Epithelial cell of esophagus (primary cell): ENCODE results near the gene STEAP2.

Experiments used
- DNase-seq: peaks from one replicate; pipeline ENCODE4 v3.0.0; 2010; ENCODE audit warnings: low read depth
- H3K4me3 ChIP-seq: 2 replicates; pipeline ENCODE4 v1.5.1; 2011; ENCODE audit warnings: mild to moderate bottlenecking, low read length, control low read depth
- CTCF ChIP-seq: IDR thresholded peaks from 2 replicates; pipeline ENCODE4 v1.5.1; 2011; ENCODE audit warnings: low read depth, mild to moderate bottlenecking, low read length, control low read depth, inconsistent platforms; ENCODE audit not compliant: insufficient read depth; ENCODE audit errors: missing control alignments

STEAP2 gene

GRCh38 chr7:90266808-90267207, 55.3 kb downstream of the STEAP2 start:
- H3K4me3 ChIP-seq, result no peak overlapping the region
- TF ChIP-seq CTCF, result no peak
- DNase-seq, result no peak

- no peak for DNase-seq
- TF ChIP-seq CTCF, result no peak
- H3K4me3 ChIP-seq, result no peak overlapping the region
These were observed 55.8 kb downstream of the STEAP2 start for GRCh38 chr7:90267263-90267858.

- TF ChIP-seq CTCF, result no peak
- no peak overlapping the region for H3K4me3 ChIP-seq
- peak; percentile 19 for DNase-seq
These were observed 57.6 kb downstream of the STEAP2 start for GRCh38 chr7:90269163-90269562.

- no peak for DNase-seq
- no peak overlapping the region for H3K4me3 ChIP-seq
- no peak for TF ChIP-seq CTCF
These were observed 59.1 kb downstream of the STEAP2 start for GRCh38 chr7:90270431-90271178.

GRCh38 chr7:90271753-90272152, 60.2 kb downstream of the STEAP2 start:
- H3K4me3 ChIP-seq, result no peak overlapping the region
- DNase-seq, result peak; percentile 21
- TF ChIP-seq CTCF, result no peak

GRCh38 chr7:90272242-90272641, 60.7 kb downstream of the STEAP2 start:
- DNase-seq, result no peak
- no peak overlapping the region for H3K4me3 ChIP-seq
- TF ChIP-seq CTCF, result no peak

GRCh38 chr7:90274161-90274560, 62.6 kb downstream of the STEAP2 start:
- no peak for TF ChIP-seq CTCF
- no peak for DNase-seq
- no peak overlapping the region for H3K4me3 ChIP-seq
